GOT3 (cell line): Measurements from ENCODE around the gene OTOP2.

Source experiments
- DNase-seq: peaks from one replicate; lab custom pipeline; 2025; ENCODE audit warnings: mixed read lengths; lab: John Stamatoyannopoulos, UW

OTOP2 gene

GRCh38 chr17:74924250-74924948 lies at the start of gene OTOP2:
TSS of gene OTOP2 (plus strand) at chr17:74924273. CDS start at chr17:74924633, 360 bp downstream.
- DNase-seq = no peak

- no peak for DNase-seq
These were observed 49.4 kb upstream of the OTOP2 start for GRCh38 chr17:74874615-74875037.

- no peak for DNase-seq
These were observed 48.7 kb upstream of the OTOP2 start for GRCh38 chr17:74875155-74875976.

GRCh38 chr17:74875977-74876593 lies 48.0 kb upstream of the OTOP2 start:
- DNase-seq = no peak

- no peak for DNase-seq
These were observed 46.2 kb upstream of the OTOP2 start for GRCh38 chr17:74877592-74878548.

- no peak for DNase-seq
These were observed 45.4 kb upstream of the OTOP2 start for GRCh38 chr17:74878658-74879057.

- DNase-seq = no peak
These were observed 44.8 kb upstream of the OTOP2 start for GRCh38 chr17:74879308-74879707.

- DNase-seq = no peak
These were observed 43.0 kb upstream of the OTOP2 start for GRCh38 chr17:74881073-74881472.

GRCh38 chr17:74882517-74883240 lies 41.4 kb upstream of the OTOP2 start:
- no peak for DNase-seq

- no peak for DNase-seq
These were observed 40.8 kb upstream of the OTOP2 start for GRCh38 chr17:74883241-74883745.

GRCh38 chr17:74888469-74888868 lies 35.6 kb upstream of the OTOP2 start:
- DNase-seq = no peak

- DNase-seq = no peak
These were observed 33.5 kb upstream of the OTOP2 start for GRCh38 chr17:74890554-74890953.

GRCh38 chr17:74892013-74892841 lies 31.8 kb upstream of the OTOP2 start:
- DNase-seq = no peak

GRCh38 chr17:74892974-74893911 lies 30.8 kb upstream of the OTOP2 start, which contains the start of gene FADS6:
TSS of gene FADS6 (minus strand) at chr17:74893633. CDS start at chr17:74893595, 38 bp downstream.
- DNase-seq = no peak

GRCh38 chr17:74893936-74894671 lies 30.0 kb upstream of the OTOP2 start:
- no peak for DNase-seq

- no peak for DNase-seq
These were observed 25.6 kb upstream of the OTOP2 start for GRCh38 chr17:74898376-74898946.

GRCh38 chr17:74900208-74900607 lies 23.9 kb upstream of the OTOP2 start:
- no peak for DNase-seq
